ENCODE measurements around the gene PAX4.

GRCh38 chr7:127651556-127652332 lies 33.8 kb upstream of the PAX4 start, which contains the start of gene SND1:
- no peak for TF ChIP-seq CTCF (IDR thresholded peaks at IDR 0.05 in 2 of 3, conservative IDR thresholded peaks at IDR 0.05 in 1 of 3; ENCODE audit: borderline replicate concordance in 1 of 3, insufficient read depth in 1 of 3, low read depth in 2 of 3, low read length in 2 of 3)
- TF ChIP-seq REST (IDR thresholded peaks at IDR 0.05; ENCODE audit: low read depth) = no peak
- TF ChIP-seq POLR2AphosphoS5 (IDR thresholded peaks at IDR 0.05; ENCODE audit: low read depth, low read length) = peak; percentile 88
- TF ChIP-seq EZH2 (IDR thresholded peaks at IDR 0.05) = no peak
- no peak for TF ChIP-seq ZBTB33 (IDR thresholded peaks at IDR 0.05; ENCODE audit: extremely low read depth, insufficient replicate concordance, low read length)
- peak; percentile 34 for TF ChIP-seq POLR2A (IDR thresholded peaks at IDR 0.05; ENCODE audit: borderline replicate concordance, extremely low read depth, insufficient read depth, insufficient read length)
- TF ChIP-seq TCF7L2 (IDR thresholded peaks at IDR 0.05; ENCODE audit: borderline replicate concordance, extremely low read depth, insufficient read depth, insufficient read length) = no peak
- TF ChIP-seq EZH2phosphoT487 (IDR thresholded peaks at IDR 0.05; ENCODE audit: borderline replicate concordance) = no peak
- no peak for TF ChIP-seq RAD21 (IDR thresholded peaks at IDR 0.05; ENCODE audit: low read depth)
- TF ChIP-seq ATF3 (IDR thresholded peaks at IDR 0.05) = no peak
- no peak for TF ChIP-seq JUND (IDR thresholded peaks at IDR 0.05)

Data from HCT116 (cell line).